Measurements from ENCODE around the gene GIMAP7.

The GIMAP7 gene

DNA sequence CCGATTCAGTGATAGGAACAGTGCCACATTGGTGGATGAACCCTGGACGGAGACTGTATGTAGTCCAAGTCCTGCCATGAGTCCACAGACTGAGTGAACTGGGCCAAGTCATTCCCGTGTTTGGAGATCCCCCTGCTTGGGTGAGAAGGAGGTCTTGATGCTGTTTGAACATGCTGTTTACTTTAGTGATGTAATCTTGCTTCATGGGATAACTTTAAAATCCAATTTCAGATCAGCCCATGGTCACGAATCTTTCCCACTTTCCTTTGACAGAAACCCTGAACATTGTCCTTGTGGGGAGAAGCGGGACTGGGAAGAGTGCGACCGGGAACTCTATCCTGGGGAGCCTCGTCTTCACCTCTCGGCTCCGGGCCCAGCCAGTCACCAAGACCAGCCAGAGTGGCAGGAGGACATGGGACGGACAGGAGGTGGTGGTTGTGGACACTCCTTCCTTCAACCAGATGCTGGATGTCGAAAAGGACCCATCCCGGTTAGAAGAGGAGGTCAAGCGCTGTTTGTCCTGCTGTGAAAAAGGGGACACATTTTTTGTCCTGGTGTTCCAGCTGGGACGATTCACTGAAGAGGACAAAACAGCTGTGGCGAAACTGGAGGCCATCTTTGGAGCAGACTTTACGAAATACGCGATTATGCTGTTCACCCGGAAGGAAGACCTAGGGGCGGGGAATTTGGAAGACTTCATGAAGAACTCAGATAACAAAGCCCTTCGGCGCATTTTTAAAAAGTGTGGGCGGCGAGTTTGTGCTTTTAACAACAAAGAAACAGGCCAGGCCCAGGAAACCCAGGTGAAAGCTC is 37.6 kb upstream of the GIMAP7 start:
- no CpG with 5 or more reads among the region's 25 CpGs for WGBS, 2 donors (ENCODE audit: extremely low coverage in 2 of 2, insufficient read length in 2 of 2, insufficient replicate concordance in 1 of 2)
- Histone ChIP-seq H2AK5ac (ENCODE audit: low read depth, low read length) (no peak overlapping the region), H4K8ac (ENCODE audit: low read depth, low read length) (no peak overlapping the region), H3K23ac (ENCODE audit: low read depth, low read length, poor library complexity) (no peak overlapping the region), H3K18ac (ENCODE audit: low read length) (no peak overlapping the region), H3K4me2 (ENCODE audit: insufficient read depth, low read length, poor library complexity, severe bottlenecking) (no peak overlapping the region), H3K36me3 (replicated peaks in 1 of 2; ENCODE audit: control insufficient read depth in 2 of 2, insufficient read depth in 2 of 2, low read length in 2 of 2) (no peaks in the 10 kb centered on the region), H3K27ac (replicated peaks; ENCODE audit: low read length) (no peak overlapping the region), H2BK5ac (ENCODE audit: low read length) (no peak overlapping the region), H3K4ac (ENCODE audit: low read length) (no peak overlapping the region), H3K4me3 (ENCODE audit: low read length in 2 of 2) (no peak overlapping the region), H3K14ac (ENCODE audit: low read length) (no peak overlapping the region), H3K9me3 (replicated peaks in 1 of 2; ENCODE audit: control insufficient read depth in 2 of 2, insufficient read depth in 1 of 2, low read depth in 1 of 2, low read length in 2 of 2) (no peaks in the 10 kb centered on the region), H2BK15ac (ENCODE audit: low read length) (no peak overlapping the region), H2BK12ac (ENCODE audit: low read length) (no peak overlapping the region), H4K91ac (ENCODE audit: low read depth, low read length, poor library complexity) (no peak overlapping the region), H3K79me1 (ENCODE audit: low read depth, low read length) (no peaks in the 10 kb centered on the region), H3K9ac (ENCODE audit: low read depth, low read length, poor library complexity) (no peak overlapping the region), H2BK120ac (ENCODE audit: low read depth, low read length) (no peak overlapping the region), H2AFZ (ENCODE audit: low read length) (peak overlapping the region; percentile 11), H3K4me1 (ENCODE audit: control insufficient read depth in 2 of 2, insufficient read depth in 1 of 2, low read depth in 1 of 2, low read length in 2 of 2) (peaks cover 1 to 3% of the 10 kb centered on the region in 2 donors), H3K27me3 (ENCODE audit: control insufficient read depth in 3 of 3, insufficient read depth in 3 of 3, low read depth in 1 of 3, low read length in 3 of 3) (peaks cover 0 to 4% (median 0%) of the 10 kb centered on the region in 3 experiments)
- DNase-seq (ENCODE audit: low spot score) = no peak

DNA sequence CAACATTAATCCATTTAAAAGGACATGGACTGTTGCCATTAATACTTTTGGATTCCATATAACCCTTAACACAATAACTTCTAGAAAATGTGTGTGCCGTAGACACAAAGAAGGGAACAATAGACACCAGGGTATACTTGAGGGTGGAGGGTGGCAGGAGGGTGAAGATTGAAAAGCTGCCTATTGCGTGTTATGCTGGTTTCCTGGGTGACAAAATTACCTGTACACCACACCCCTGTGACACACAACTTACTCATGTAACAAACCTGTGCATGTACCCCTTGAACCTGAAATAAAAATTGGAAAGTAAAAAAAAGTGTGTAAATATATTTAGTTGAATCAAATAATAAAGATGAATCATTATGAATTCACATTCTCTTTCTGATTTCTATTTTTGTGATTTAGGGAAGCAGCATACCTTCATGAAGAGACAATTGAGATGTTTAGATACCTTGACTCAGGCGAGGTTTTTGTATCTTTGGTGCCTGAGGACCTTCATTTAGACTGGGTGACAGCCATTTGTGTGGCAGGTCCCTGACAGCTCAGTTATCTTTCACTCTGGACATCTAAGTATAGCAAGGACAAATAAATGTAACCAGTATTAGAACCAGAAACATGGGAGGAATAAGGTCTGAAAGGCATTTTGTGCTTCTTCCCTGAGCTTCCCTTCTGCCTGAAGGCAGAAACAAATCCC is 35.5 kb upstream of the GIMAP7 start:
- H3K4me1 ChIP-seq (ENCODE audit: control insufficient read depth in 2 of 2, insufficient read depth in 1 of 2, low read depth in 1 of 2, low read length in 2 of 2) = no peaks in the 10 kb centered on the region
- H2BK5ac ChIP-seq (ENCODE audit: low read length) = no peak overlapping the region
- H4K91ac ChIP-seq (ENCODE audit: low read depth, low read length, poor library complexity) = no peak overlapping the region
- H3K9me3 ChIP-seq (replicated peaks in 1 of 2; ENCODE audit: control insufficient read depth in 2 of 2, insufficient read depth in 1 of 2, low read depth in 1 of 2, low read length in 2 of 2) = no peaks in the 10 kb centered on the region
- no peak overlapping the region for H4K8ac ChIP-seq (ENCODE audit: low read depth, low read length)
- DNase-seq (ENCODE audit: low spot score) = no peak
- no peaks in the 10 kb centered on the region for H3K36me3 ChIP-seq (replicated peaks in 1 of 2; ENCODE audit: control insufficient read depth in 2 of 2, insufficient read depth in 2 of 2, low read length in 2 of 2)
- H2BK12ac ChIP-seq (ENCODE audit: low read length) = no peak overlapping the region
- no peak overlapping the region for H3K4ac ChIP-seq (ENCODE audit: low read length)
- H3K27me3 ChIP-seq (ENCODE audit: control insufficient read depth in 3 of 3, insufficient read depth in 3 of 3, low read depth in 1 of 3, low read length in 3 of 3) = peaks cover 0 to 4% (median 0%) of the 10 kb centered on the region in 3 experiments
- H3K18ac ChIP-seq (ENCODE audit: low read length) = no peak overlapping the region
- no peak overlapping the region for H3K14ac ChIP-seq (ENCODE audit: low read length)
- no peak overlapping the region for H3K27ac ChIP-seq (replicated peaks; ENCODE audit: low read length)
- H2BK120ac ChIP-seq (ENCODE audit: low read depth, low read length) = no peak overlapping the region
- H3K4me2 ChIP-seq (ENCODE audit: insufficient read depth, low read length, poor library complexity, severe bottlenecking) = no peak overlapping the region
- no peak overlapping the region for H2BK15ac ChIP-seq (ENCODE audit: low read length)
- no peaks in the 10 kb centered on the region for H3K79me1 ChIP-seq (ENCODE audit: low read depth, low read length)
- no peak overlapping the region for H3K23ac ChIP-seq (ENCODE audit: low read depth, low read length, poor library complexity)
- no peak overlapping the region for H3K9ac ChIP-seq (ENCODE audit: low read depth, low read length, poor library complexity)
- WGBS, 2 donors (ENCODE audit: extremely low coverage in 2 of 2, insufficient read length in 2 of 2, insufficient replicate concordance in 1 of 2) = no CpG with 5 or more reads among the region's 3 CpGs
- no peak overlapping the region for H2AFZ ChIP-seq (ENCODE audit: low read length)
- no peak overlapping the region for H2AK5ac ChIP-seq (ENCODE audit: low read depth, low read length)
- no peak overlapping the region for H3K4me3 ChIP-seq (ENCODE audit: low read length in 2 of 2)

DNA sequence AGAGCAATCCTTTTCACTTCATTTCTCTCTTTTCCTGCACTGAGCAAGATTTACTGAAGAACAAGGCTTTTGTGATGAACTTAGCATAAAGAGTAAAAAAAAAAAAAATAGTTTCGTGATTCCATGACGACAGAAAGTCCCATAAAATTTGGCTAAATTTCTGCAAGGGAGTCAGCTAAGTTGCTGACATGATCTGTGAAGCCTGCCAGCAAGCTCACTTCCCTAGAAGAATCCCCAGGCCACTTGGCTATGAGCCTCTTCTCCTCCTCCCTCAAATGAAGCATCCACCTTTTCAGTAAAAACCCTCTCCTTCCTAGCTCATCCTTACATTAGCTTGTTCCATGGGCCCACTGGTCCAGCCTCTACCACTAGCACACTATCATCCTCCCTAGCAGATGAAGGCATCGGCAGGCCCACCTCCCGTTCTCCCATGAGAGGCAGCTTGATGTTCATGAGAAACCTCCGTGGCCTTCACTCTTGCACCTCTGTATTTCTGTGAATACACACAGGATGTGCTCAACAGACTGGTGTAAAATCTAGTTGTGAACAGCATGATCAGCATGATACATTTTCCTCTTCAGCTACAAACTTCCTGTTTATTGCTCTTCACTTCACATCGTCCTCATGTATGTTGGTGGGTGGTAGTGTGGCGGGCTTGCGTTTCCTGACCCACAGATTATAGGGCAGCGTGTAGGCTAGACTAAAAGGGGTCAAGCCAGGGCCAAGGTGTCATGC is 33.3 kb upstream of the GIMAP7 start:
- Histone ChIP-seq H3K36me3 (replicated peaks in 1 of 2; ENCODE audit: control insufficient read depth in 2 of 2, insufficient read depth in 2 of 2, low read length in 2 of 2) (no peaks in the 10 kb centered on the region), H3K23ac (ENCODE audit: low read depth, low read length, poor library complexity) (no peak overlapping the region), H3K9me3 (replicated peaks in 1 of 2; ENCODE audit: control insufficient read depth in 2 of 2, insufficient read depth in 1 of 2, low read depth in 1 of 2, low read length in 2 of 2) (no peaks in the 10 kb centered on the region), H2BK5ac (ENCODE audit: low read length) (no peak overlapping the region), H3K14ac (ENCODE audit: low read length) (no peak overlapping the region), H3K18ac (ENCODE audit: low read length) (no peak overlapping the region), H3K4me1 (ENCODE audit: control insufficient read depth in 2 of 2, insufficient read depth in 1 of 2, low read depth in 1 of 2, low read length in 2 of 2) (no peaks in the 10 kb centered on the region), H2BK12ac (ENCODE audit: low read length) (no peak overlapping the region), H2BK120ac (ENCODE audit: low read depth, low read length) (no peak overlapping the region), H3K27ac (replicated peaks; ENCODE audit: low read length) (no peak overlapping the region), H3K79me1 (ENCODE audit: low read depth, low read length) (no peaks in the 10 kb centered on the region), H3K4me2 (ENCODE audit: insufficient read depth, low read length, poor library complexity, severe bottlenecking) (no peak overlapping the region), H2AK5ac (ENCODE audit: low read depth, low read length) (no peak overlapping the region), H4K91ac (ENCODE audit: low read depth, low read length, poor library complexity) (no peak overlapping the region), H3K4me3 (ENCODE audit: low read length in 2 of 2) (no peak overlapping the region), H4K8ac (ENCODE audit: low read depth, low read length) (no peak overlapping the region), H2BK15ac (ENCODE audit: low read length) (no peak overlapping the region), H3K27me3 (ENCODE audit: control insufficient read depth in 3 of 3, insufficient read depth in 3 of 3, low read depth in 1 of 3, low read length in 3 of 3) (peaks cover 0 to 7% (median 0%) of the 10 kb centered on the region in 3 experiments), H3K4ac (ENCODE audit: low read length) (no peak overlapping the region), H3K9ac (ENCODE audit: low read depth, low read length, poor library complexity) (no peak overlapping the region), H2AFZ (ENCODE audit: low read length) (no peak overlapping the region)
- no peak for DNase-seq (ENCODE audit: low spot score)
- WGBS, 2 donors (ENCODE audit: extremely low coverage in 2 of 2, insufficient read length in 2 of 2, insufficient replicate concordance in 1 of 2) = no CpG with 5 or more reads among the region's 9 CpGs

DNA sequence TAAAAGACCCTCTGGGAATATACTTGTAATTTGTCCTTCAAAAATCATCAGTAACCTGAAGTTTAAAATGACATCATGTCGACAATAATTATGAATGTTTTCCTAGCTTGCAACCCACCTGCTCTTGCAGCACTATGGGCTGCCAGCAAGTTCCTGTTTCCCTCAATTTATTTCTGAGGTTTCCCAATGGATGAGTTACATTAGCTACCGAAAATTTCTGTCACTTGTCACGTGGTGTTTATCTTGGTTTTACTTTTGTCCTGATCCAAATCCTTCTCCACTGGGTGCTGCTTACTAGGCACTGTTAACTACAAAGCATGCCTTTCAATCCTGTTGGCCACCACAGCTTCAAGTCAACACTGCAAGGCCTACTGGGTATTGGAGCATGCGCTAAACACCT is 32.8 kb upstream of the GIMAP7 start:
- Histone ChIP-seq H2AK5ac (ENCODE audit: low read depth, low read length) (no peak overlapping the region), H2AFZ (ENCODE audit: low read length) (no peak overlapping the region), H3K4ac (ENCODE audit: low read length) (no peak overlapping the region), H3K79me1 (ENCODE audit: low read depth, low read length) (no peaks in the 10 kb centered on the region), H3K9ac (ENCODE audit: low read depth, low read length, poor library complexity) (no peak overlapping the region), H3K27ac (replicated peaks; ENCODE audit: low read length) (no peak overlapping the region), H2BK5ac (ENCODE audit: low read length) (no peak overlapping the region), H3K4me2 (ENCODE audit: insufficient read depth, low read length, poor library complexity, severe bottlenecking) (no peak overlapping the region), H4K8ac (ENCODE audit: low read depth, low read length) (no peak overlapping the region), H3K27me3 (ENCODE audit: control insufficient read depth in 3 of 3, insufficient read depth in 3 of 3, low read depth in 1 of 3, low read length in 3 of 3) (peaks cover 0 to 7% (median 0%) of the 10 kb centered on the region in 3 experiments), H2BK12ac (ENCODE audit: low read length) (no peak overlapping the region), H3K14ac (ENCODE audit: low read length) (no peak overlapping the region), H3K36me3 (replicated peaks in 1 of 2; ENCODE audit: control insufficient read depth in 2 of 2, insufficient read depth in 2 of 2, low read length in 2 of 2) (no peaks in the 10 kb centered on the region), H3K18ac (ENCODE audit: low read length) (no peak overlapping the region), H3K23ac (ENCODE audit: low read depth, low read length, poor library complexity) (no peak overlapping the region), H2BK120ac (ENCODE audit: low read depth, low read length) (no peak overlapping the region), H3K4me1 (ENCODE audit: control insufficient read depth in 2 of 2, insufficient read depth in 1 of 2, low read depth in 1 of 2, low read length in 2 of 2) (no peaks in the 10 kb centered on the region), H3K9me3 (replicated peaks in 1 of 2; ENCODE audit: control insufficient read depth in 2 of 2, insufficient read depth in 1 of 2, low read depth in 1 of 2, low read length in 2 of 2) (no peaks in the 10 kb centered on the region), H3K4me3 (ENCODE audit: low read length in 2 of 2) (no peak overlapping the region), H2BK15ac (ENCODE audit: low read length) (no peak overlapping the region), H4K91ac (ENCODE audit: low read depth, low read length, poor library complexity) (no peak overlapping the region)
- WGBS, 2 donors (ENCODE audit: extremely low coverage in 2 of 2, insufficient read length in 2 of 2, insufficient replicate concordance in 1 of 2) = no CpG with 5 or more reads among the region's 4 CpGs
- no peak for DNase-seq (ENCODE audit: low spot score)
